ENCODE measurements around the gene SLC26A11.
"Not testable (repeated sequence)": the region's sequence is repeated elsewhere in the genome, so short reads cannot be mapped to it uniquely, and the experiment has no call there.

The SLC26A11 gene

GRCh38 chr17:80281516-80281915 is 61.3 kb downstream of the SLC26A11 start:
- no peak for DNase-seq (ENCODE audit: low read depth, low spot score)

- no peak for DNase-seq (ENCODE audit: low read depth, low spot score)
Measured at GRCh38 chr17:80283116-80283852, 63.1 kb downstream of the SLC26A11 start.

- no peak for DNase-seq (ENCODE audit: low read depth, low spot score)
Measured at GRCh38 chr17:80284631-80285030, 64.4 kb downstream of the SLC26A11 start.

DNA sequence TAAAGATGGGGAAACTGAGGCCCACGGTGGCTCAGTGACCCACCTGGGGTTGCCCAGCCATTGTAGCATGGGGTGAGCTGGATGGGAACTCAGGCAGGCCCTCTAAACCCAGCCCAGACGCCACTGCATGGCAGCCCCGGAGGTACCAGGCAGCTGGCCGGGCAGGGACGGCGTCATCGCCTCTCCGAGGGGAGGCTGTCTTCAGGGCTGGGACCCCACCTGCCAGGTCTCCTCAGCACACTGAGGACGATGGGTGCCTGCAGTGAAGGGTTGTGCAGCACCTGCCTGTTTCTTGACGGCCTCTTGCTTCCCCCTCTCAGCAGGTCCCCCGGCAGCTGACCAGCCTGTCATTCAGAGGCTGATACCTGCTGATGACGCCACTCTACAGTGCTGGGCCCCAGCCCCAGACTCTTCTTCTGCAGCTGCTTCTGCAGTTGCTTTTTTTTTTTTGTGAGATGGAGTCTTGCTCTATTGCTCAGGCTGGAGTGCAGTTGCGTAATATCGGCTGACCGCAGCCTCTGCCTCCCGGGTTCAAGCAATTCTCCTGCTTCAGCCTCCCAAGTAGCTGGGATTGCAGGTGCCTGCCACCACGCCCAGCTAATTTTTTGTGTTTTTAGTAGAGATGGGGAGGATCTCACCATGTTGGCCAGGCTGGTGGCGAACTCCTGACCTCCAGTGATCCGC is 65.2 kb downstream of the SLC26A11 start:
- DNase-seq (ENCODE audit: low read depth, low spot score) = no peak

- DNase-seq (ENCODE audit: low read depth, low spot score) = no peak
Measured at GRCh38 chr17:80286638-80286960, 66.4 kb downstream of the SLC26A11 start.

DNA sequence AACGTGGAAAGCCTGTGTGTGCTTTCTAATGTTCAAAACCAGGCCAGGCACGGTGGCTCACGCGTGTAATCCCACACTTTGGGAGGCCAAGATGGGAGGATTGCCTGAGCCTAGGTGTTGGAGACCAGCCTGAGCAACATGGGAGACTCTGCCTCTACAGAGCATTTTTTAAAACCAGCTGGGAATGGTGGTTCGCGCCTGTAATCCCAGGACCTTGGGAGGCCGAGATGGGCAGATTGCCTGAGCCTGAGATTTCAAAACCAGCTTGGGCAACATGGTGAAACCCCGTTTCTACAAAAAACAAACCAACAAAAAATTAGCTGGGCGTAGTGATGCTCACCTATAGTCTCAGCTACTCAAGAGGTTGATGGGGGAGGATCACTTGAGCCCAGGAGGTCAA is 66.8 kb downstream of the SLC26A11 start:
- no peak for DNase-seq (ENCODE audit: low read depth, low spot score)

GRCh38 chr17:80287806-80288567 is 67.8 kb downstream of the SLC26A11 start:
- no peak for DNase-seq (ENCODE audit: low read depth, low spot score)

GRCh38 chr17:80289616-80290015 is 69.4 kb downstream of the SLC26A11 start:
- DNase-seq (ENCODE audit: low read depth, low spot score) = no peak

GRCh38 chr17:80290156-80290555 is 69.9 kb downstream of the SLC26A11 start:
- no peak for DNase-seq (ENCODE audit: low read depth, low spot score)

DNA sequence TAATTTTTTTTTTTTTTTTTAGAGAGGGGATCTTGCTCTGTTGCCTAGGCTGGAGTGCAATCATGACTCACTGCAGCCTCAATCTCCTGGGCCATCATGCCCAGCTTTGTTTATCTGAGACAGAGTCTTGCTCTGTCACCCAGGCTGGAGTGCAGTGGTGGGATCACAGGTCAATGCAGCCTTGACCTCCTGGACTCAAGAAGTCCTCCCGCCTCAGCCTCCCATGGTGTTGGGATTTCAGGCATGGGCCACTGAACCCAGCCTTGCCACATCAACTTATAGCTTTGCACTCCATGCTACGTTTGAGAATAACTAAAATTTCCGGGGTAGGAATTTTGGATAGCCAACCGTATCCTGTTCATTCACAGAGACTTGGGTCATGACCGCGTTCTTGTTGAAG is 71.0 kb downstream of the SLC26A11 start:
- no peak for DNase-seq (ENCODE audit: low read depth, low spot score)

DNA sequence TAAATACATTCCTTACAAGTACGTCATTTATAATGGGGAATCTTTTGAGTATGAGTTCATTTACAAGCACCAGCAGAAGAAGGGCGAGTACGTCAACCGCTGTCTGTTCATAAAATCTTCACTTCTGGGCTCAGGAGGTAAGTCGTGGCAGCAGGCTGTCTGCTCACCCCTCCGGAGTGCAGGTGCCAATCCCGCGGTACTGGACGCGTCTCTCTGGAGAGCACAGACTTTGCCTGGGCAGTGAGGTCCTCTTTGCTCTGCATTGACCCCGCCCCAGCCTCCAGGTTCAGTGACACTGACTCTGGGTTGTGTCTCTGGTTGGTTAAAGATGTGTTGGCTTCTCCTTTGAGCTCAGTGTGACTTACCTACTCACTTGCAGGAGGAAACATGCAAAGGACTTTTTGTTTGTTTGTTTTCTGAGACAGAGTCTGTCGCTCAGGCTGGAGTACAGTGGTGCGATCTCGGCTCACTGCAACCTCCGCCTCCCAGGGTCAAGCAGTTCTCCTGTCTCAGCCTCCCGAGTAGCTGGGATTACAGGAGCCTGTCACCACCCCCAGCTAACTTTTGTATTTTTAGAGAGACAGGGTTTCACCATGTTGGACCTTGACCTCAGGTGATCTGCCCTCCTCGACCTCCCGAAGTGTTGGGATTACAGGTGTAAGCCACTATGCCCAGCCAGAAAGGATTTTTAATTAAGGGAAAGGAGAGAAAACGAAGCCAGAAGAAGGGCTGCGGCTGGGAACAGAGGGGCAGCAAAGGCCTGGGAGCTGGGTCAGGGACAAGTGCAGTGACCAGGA is 71.7 kb downstream of the SLC26A11 start:
- no peak for DNase-seq (ENCODE audit: low read depth, low spot score)

DNA sequence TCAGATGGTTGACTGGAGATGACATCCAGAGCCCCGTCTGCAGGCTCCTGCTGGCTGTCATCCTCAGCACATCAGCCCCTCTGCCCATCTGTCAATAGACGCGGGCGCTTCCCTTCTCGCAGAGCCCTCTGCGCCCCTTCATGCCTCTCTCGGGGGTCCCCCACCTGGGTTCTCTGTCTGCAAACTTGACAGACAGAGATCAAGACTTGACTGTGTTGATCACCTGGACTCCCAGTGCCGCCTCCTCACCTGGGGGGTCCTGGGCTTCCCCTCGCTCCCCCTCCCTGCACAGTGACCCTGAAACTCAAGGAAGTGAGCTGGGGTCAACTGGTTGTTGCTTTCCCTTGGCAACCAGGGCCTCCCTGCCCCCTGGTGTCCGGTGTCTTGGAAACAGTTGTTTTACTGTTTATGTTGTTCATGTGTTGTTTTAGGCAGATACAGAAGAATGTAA is 72.3 kb downstream of the SLC26A11 start:
- no peak for DNase-seq (ENCODE audit: low read depth, low spot score)

DNA sequence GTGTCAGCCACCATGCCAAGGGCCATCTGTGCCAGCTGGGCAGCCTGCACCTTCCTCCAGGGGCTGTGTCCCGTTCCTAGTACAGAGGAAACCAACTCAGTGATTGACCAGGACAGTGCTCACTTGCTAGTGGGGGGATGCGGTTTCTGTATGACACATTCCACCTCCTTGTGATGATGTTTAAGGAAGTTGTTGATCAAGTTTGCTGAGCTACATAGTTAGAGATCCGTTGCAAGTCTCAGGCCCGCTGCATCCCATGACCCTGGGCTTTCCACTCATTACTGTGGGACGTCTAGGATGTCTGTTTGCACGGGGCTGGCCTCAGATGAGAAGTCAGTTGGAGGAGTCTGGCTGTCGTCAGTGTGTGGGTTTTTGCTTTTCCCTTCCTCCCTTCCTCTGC is 74.0 kb downstream of the SLC26A11 start:
- no peak for DNase-seq (ENCODE audit: low read depth, low spot score)

GRCh38 chr17:80294653-80295052 is 74.4 kb downstream of the SLC26A11 start:
- no peak for DNase-seq (ENCODE audit: low read depth, low spot score)

GRCh38 chr17:80295146-80295545 is 74.9 kb downstream of the SLC26A11 start:
- DNase-seq (ENCODE audit: low read depth, low spot score) = no peak

DNA sequence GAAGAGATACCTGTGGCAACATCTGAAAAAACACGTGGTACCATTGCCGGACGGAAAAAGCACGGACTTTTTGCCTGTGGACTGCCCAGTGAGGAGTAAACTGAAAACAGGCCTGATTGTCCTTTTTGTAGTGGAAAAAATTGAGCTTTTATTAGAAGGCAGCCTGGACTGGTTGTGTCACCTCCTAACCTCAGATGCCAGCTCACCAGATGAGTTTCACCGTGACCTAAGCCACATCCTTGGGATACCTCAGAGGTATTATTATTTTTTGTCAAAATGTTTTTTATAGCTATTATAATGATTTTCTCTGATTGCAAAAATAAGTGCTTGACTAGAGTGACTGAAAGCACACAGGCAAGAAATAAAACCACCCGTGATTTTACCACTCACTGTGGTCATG is 75.3 kb downstream of the SLC26A11 start:
- DNase-seq (ENCODE audit: low read depth, low spot score) = no peak

DNA sequence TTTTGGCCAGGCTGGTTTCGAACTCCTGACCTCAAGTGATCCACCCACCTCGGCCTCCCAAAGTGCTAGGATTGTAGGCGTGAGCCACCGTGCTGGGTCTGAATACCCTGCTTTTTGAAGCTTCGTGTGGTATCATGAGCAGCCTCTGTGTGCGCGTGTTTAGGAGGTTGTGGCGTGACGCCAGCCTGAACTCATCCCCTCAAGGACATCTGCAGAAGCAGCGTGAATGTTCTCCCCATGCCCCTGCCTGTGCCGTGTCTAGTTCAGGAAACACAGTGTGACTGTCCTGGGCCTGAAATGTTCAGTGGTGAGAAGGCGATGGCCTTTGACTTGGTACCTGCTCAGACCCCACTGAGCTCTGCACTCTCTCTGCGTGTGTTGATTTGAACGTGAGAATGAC is 76.0 kb downstream of the SLC26A11 start:
- no peak for DNase-seq (ENCODE audit: low read depth, low spot score)

- DNase-seq (ENCODE audit: low read depth, low spot score) = no peak
Measured at GRCh38 chr17:80297996-80298560, 77.9 kb downstream of the SLC26A11 start.

DNA sequence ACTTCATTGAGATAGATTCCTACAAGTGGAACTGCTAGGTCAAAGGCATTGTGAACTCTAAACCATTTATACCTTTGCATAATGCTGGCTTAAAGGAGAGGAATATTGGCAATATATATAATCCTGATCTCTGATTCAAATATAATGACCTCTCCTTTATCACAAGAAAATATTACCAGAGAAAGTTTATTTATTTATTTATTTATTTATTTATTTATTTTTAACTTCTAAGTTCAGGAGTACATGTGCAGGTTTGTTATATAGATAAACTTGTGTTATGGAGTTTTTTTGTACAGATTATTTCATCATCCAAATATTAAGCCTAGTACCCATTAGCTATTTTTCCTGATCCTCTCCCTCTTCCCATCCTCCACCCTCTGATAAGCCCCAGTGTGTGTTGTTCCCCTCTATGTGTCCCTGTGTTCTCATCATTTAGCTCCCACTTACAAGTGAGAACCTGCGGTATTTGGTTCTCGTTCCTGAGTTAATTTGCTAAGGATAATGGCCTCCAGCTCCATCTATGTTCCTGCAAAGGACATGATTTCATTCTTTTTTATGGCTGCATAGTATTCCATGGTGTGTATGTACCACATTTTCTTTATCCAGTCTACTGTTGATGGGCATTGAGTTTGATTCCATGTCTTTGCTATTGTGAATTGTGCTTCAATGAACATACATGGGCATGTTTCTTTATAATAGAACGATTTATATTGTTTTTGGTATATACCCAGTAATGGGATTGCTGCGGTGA is 79.3 kb downstream of the SLC26A11 start:
- not testable (repeated sequence) for DNase-seq (ENCODE audit: low read depth, low spot score)

GRCh38 chr17:80300756-80301155 is 80.5 kb downstream of the SLC26A11 start:
- not testable (repeated sequence) for DNase-seq (ENCODE audit: low read depth, low spot score)
